GM23338 (cell line): ENCODE measurements around the gene HOXD1. TPM values are rescaled to one million over a fixed set of nuclear protein-coding genes. Genes with fewer than 3 reads are reported as not detected.

ENCODE experiments used
- ATAC-seq: fragments of 200-7000 bp; cut with Tn5 transposase; 3 replicates; pipeline ENCODE4 v1.9.1; 2020
- DNase-seq: peaks from one replicate; pipeline ENCODE4 v3.0.0-alpha.2; 2015; ENCODE audit warnings: low spot score
- H2AFZ ChIP-seq: fragments of 200-600 bp; sonication (generic); 2 replicates; pipeline ENCODE4 v1.8.0; 2016; ENCODE audit warnings: antibody characterized with exemption, mild to moderate bottlenecking, moderate library complexity
- H3F3A ChIP-seq: fragments of 200-600 bp; sonication (generic); replicated peaks from 2 replicates; pipeline ENCODE4 v1.8.0; 2017; ENCODE audit warnings: antibody characterized with exemption, mixed run types, low read depth
- H3K27ac ChIP-seq: fragments of 200-600 bp; sonication (generic); 2 replicates; pipeline ENCODE4 v1.6.1; 2016; ENCODE audit warnings: low read depth
- H3K27me3 ChIP-seq: fragments of 200-600 bp; sonication (generic); 2 replicates; pipeline ENCODE4 v1.8.0; 2016; ENCODE audit warnings: mild to moderate bottlenecking, mixed run types, moderate library complexity; ENCODE audit not compliant: insufficient read depth
- H3K36me3 ChIP-seq: fragments of 200-600 bp; sonication (generic); 2 replicates; pipeline ENCODE4 v1.8.0; 2016; ENCODE audit warnings: mild to moderate bottlenecking; ENCODE audit not compliant: insufficient read depth
- H3K4me1 ChIP-seq: fragments of 200-600 bp; sonication (generic); 2 replicates; pipeline ENCODE4 v1.8.0; 2016; ENCODE audit warnings: mild to moderate bottlenecking, moderate library complexity; ENCODE audit not compliant: insufficient read depth
- H3K4me2 ChIP-seq: fragments of 200-600 bp; sonication (generic); 2 replicates; pipeline ENCODE4 v1.7.1; 2017; ENCODE audit warnings: mixed run types
- H3K4me3 ChIP-seq: fragments of 200-600 bp; sonication (generic); 2 replicates; pipeline ENCODE4 v1.6.1; 2016; ENCODE audit warnings: mixed run types
- H3K79me2 ChIP-seq: fragments of 200-600 bp; sonication (generic); replicated peaks from 2 replicates; pipeline ENCODE4 v1.8.0; 2017; ENCODE audit warnings: mild to moderate bottlenecking; ENCODE audit not compliant: insufficient read depth
- H3K9me2 ChIP-seq: fragments of 200-600 bp; sonication (generic); 2 replicates; pipeline ENCODE4 v1.8.0; 2017; ENCODE audit not compliant: insufficient read depth
- H4K20me1 ChIP-seq: fragments of 200-600 bp; sonication (generic); replicated peaks from 2 replicates; pipeline ENCODE4 v1.8.0; 2017; ENCODE audit warnings: mild to moderate bottlenecking; ENCODE audit not compliant: insufficient read depth
- H3K27ac Mint-ChIP-seq: 2 replicates; pipeline ENCODE4 v1.8.0; 2020; ENCODE audit warnings: inconsistent platforms, mild to moderate bottlenecking, moderate library complexity, mixed read lengths
- H3K27me3 Mint-ChIP-seq: 3 replicates; pipeline ENCODE4 v1.8.0; 2022; ENCODE audit warnings: low read depth, mild to moderate bottlenecking, moderate library complexity, mixed read lengths, inconsistent platforms; ENCODE audit not compliant: insufficient read depth, poor library complexity
- H3K36me3 Mint-ChIP-seq: 3 replicates; pipeline ENCODE4 v1.8.0; 2021; ENCODE audit warnings: low read depth, mild to moderate bottlenecking, inconsistent platforms, moderate library complexity, mixed read lengths
- H3K4me1 Mint-ChIP-seq: 3 replicates; pipeline ENCODE4 v1.8.0; 2020; ENCODE audit warnings: mild to moderate bottlenecking, inconsistent platforms, mixed read lengths
- H3K4me3 Mint-ChIP-seq: 3 replicates; pipeline ENCODE4 v1.8.0; 2021; ENCODE audit warnings: moderate library complexity, mild to moderate bottlenecking, inconsistent platforms, mixed read lengths
- H3K9me3 Mint-ChIP-seq: 3 replicates; pipeline ENCODE4 v1.8.0; 2020; ENCODE audit warnings: moderate library complexity, mild to moderate bottlenecking, inconsistent platforms, mixed read lengths
- CTCF ChIP-seq, 2 experiments: fragments of 200-600 bp in 1 of 2; sonication (generic) in 1 of 2; conservative IDR thresholded peaks; 2 replicates each; pipeline versions ENCODE4 v1.5.1 to v1.6.1; 2016 to 2017; ENCODE audit warnings: antibody characterized with exemption in 2 of 2, low read depth in 2 of 2, mild to moderate bottlenecking in 2 of 2, moderate library complexity in 1 of 2
- ETS1 ChIP-seq: IDR thresholded peaks from 2 replicates; pipeline ENCODE4 v1.6.1; 2016; ENCODE audit warnings: antibody characterized with exemption
- EZH2 ChIP-seq: fragments of 200-600 bp; sonication (generic); IDR thresholded peaks from one replicate; pipeline ENCODE4 v1.8.0; 2017; ENCODE audit warnings: antibody characterized with exemption, mild to moderate bottlenecking, low read depth; ENCODE audit not compliant: unreplicated experiment
- EZH2phosphoT487 ChIP-seq: fragments of 200-600 bp; sonication (generic); IDR thresholded peaks from one replicate; pipeline ENCODE4 v1.8.1; 2018; ENCODE audit warnings: antibody characterized with exemption; ENCODE audit not compliant: unreplicated experiment
- JUNB ChIP-seq: IDR thresholded peaks from one replicate; pipeline ENCODE4 v1.6.1; 2016; ENCODE audit warnings: antibody characterized with exemption; ENCODE audit not compliant: unreplicated experiment
- NANOG ChIP-seq: IDR thresholded peaks from 2 replicates; pipeline ENCODE4 v1.6.1; 2016; ENCODE audit warnings: antibody characterized with exemption, borderline replicate concordance
- POLR2AphosphoS5 ChIP-seq: IDR thresholded peaks from 2 replicates; pipeline ENCODE4 v1.6.1; 2016; ENCODE audit warnings: antibody characterized with exemption, low read depth
- STAT1 ChIP-seq: IDR thresholded peaks from one replicate; pipeline ENCODE4 v1.6.1; 2016; ENCODE audit warnings: antibody characterized with exemption; ENCODE audit not compliant: unreplicated experiment
- ZNF114 ChIP-seq: fragments of 250-450 bp; sonication (Bioruptor Pico); IDR thresholded peaks from 2 replicates; pipeline ENCODE4 v1.5.0; 2020; ENCODE audit warnings: mild to moderate bottlenecking, moderate library complexity
- ZNF331 ChIP-seq: fragments of 250-450 bp; sonication (Bioruptor Pico); IDR thresholded peaks from 2 replicates; pipeline ENCODE4 v1.5.0; 2020; ENCODE audit warnings: low read depth, mild to moderate bottlenecking, moderate library complexity
- ZNF462 ChIP-seq: fragments of 250-450 bp; sonication (Bioruptor Pico); IDR thresholded peaks from 2 replicates; pipeline ENCODE4 v1.5.0; 2020; ENCODE audit warnings: mild to moderate bottlenecking, moderate library complexity
- polyA plus RNA-seq: library from polyadenylated mRNA; unstranded; fragments of >200 nt; fragmentation: Nextera tagmentation; extraction: Ambion mirVana; gene quantifications from 2 replicates; pipeline ENCODE4 v1.2.1, GENCODE V29; 2016
- total RNA-seq: library from RNA; depleted of rRNA; stranded (reverse); fragments of >200 nt; shearing (Covaris generic); gene quantifications from 2 replicates; pipeline ENCODE4 v1.2.3, GENCODE V29; 2014

Gene HOXD1
- total and polyA plus RNA-seq, 2 experiments from 2014 or later: not detected

- Mint-ChIP-seq H3K27me3 (peaks cover 100% of the 10 kb centered on the region), H3K4me1 (peaks cover 34% of the 10 kb centered on the region), H3K36me3 (no peaks in the 10 kb centered on the region), H3K27ac (no peak overlapping the region), H3K4me3 (no peak overlapping the region), H3K9me3 (peaks cover 2% of the 10 kb centered on the region; the same call in 1 of the 3 replicates)
- Histone ChIP-seq H3K4me2 (no peak overlapping the region), H3K9me2 (no peaks in the 10 kb centered on the region), H3K27me3 (peaks cover 100% of the 10 kb centered on the region), H4K20me1 (peaks cover 51% of the 10 kb centered on the region), H2AFZ (no peak overlapping the region), H3K27ac (no peak overlapping the region), H3F3A (peaks cover 16% of the 10 kb centered on the region), H3K4me1 (peaks cover 33% of the 10 kb centered on the region), H3K4me3 (no peak overlapping the region), H3K36me3 (no peaks in the 10 kb centered on the region; the same call in 1 of the 2 replicates), H3K79me2 (no peaks in the 10 kb centered on the region)
- TF ChIP-seq ETS1 (no peak), JUNB (no peak), STAT1 (no peak), EZH2 (no peak), ZNF462 (no peak), ZNF331 (no peak), ZNF114 (no peak), POLR2AphosphoS5 (no peak), CTCF (conservative IDR thresholded peaks at IDR 0.05; ENCODE audit: low read depth in 2 of 2) (no peak), NANOG (no peak), EZH2phosphoT487 (no peak)
- DNase-seq (no peak), ATAC-seq (no peak)
Measured at GRCh38 chr2:176169181-176169580, 19.3 kb upstream of the HOXD1 start.
